HEK293 (cell line): ENCODE data around the gene TBX15.
A peak's percentile ranks its signal among the peaks of the same experiment; 100 is the strongest.

Experiments used
- CTCF ChIA-PET: fragments of 350-600 bp; formaldehyde crosslinking; extraction: SDS; loops from one replicate; lab custom pipeline; 2021; ENCODE audit warnings: antibody characterized with exemption; lab: Yijun Ruan, JAX
- POLR2A ChIA-PET: fragments of 300-600 bp; formaldehyde crosslinking; extraction: SDS; loops from one replicate; lab custom pipeline; 2020; ENCODE audit warnings: antibody characterized with exemption, inconsistent platforms; lab: Yijun Ruan, JAX
- H3K27ac ChIP-seq: fragments of 200-500 bp; sonication (Bioruptor generic); 2 replicates; pipeline ENCODE4 v1.5.1; 2014; ENCODE audit warnings: low read depth, low read length, control low read depth, inconsistent platforms; ENCODE audit errors: extremely low read depth
- H3K36me3 ChIP-seq, 2 experiments: fragments of 200-500 bp in 1 of 2; sonication (Bioruptor generic) in 1 of 2; 1 replicate in 1 of 2; 2 replicates in 1 of 2; pipeline ENCODE4 v1.5.1; 2014 to 2017; ENCODE audit warnings: inconsistent platforms in 2 of 2, low read length in 2 of 2; ENCODE audit not compliant: control insufficient read depth in 2 of 2, insufficient read depth in 1 of 2
- H3K4me1 ChIP-seq: fragments of 200-500 bp; sonication (Bioruptor generic); 2 replicates; pipeline ENCODE4 v1.5.1; 2014; ENCODE audit warnings: mild to moderate bottlenecking, low read length, inconsistent platforms; ENCODE audit not compliant: control insufficient read depth, insufficient read depth
- H3K4me3 ChIP-seq: 2 replicates; pipeline ENCODE4 v1.5.1; 2011; ENCODE audit warnings: low read depth, mild to moderate bottlenecking, control low read depth, low read length, moderate library complexity
- H3K9me3 ChIP-seq: fragments of 200-500 bp; sonication (Bioruptor generic); 2 replicates; pipeline ENCODE4 v1.5.1; 2014; ENCODE audit warnings: low read depth, low read length, inconsistent platforms; ENCODE audit not compliant: control insufficient read depth, insufficient read depth
- PATZ1 ChIP-seq: fragments of 450-650 bp; formaldehyde crosslinking; IDR thresholded peaks from 2 replicates; pipeline ENCODE4 v1.5.1; 2016; ENCODE audit warnings: missing biosample characterization, missing genetic modification characterization
- PRDM10 ChIP-seq: fragments of 450-650 bp; formaldehyde crosslinking; IDR thresholded peaks from 2 replicates; pipeline ENCODE4 v1.5.1; 2016; ENCODE audit warnings: missing biosample characterization, missing genetic modification characterization
- SCRT1 ChIP-seq: fragments of 450-650 bp; formaldehyde crosslinking; IDR thresholded peaks from 2 replicates; pipeline ENCODE4 v1.5.1; 2016; ENCODE audit warnings: missing biosample characterization, missing genetic modification characterization, borderline replicate concordance
- ZNF10 ChIP-seq: fragments of 450-650 bp; formaldehyde crosslinking; IDR thresholded peaks from 2 replicates; pipeline ENCODE4 v1.5.1; 2017; ENCODE audit warnings: missing biosample characterization, missing genetic modification characterization
- ZNF280D ChIP-seq: fragments of 450-650 bp; formaldehyde crosslinking; IDR thresholded peaks from 2 replicates; pipeline ENCODE4 v1.5.1; 2016; ENCODE audit warnings: missing biosample characterization, missing genetic modification characterization
- ZNF366 ChIP-seq: fragments of 450-650 bp; formaldehyde crosslinking; conservative IDR thresholded peaks from 2 replicates; pipeline ENCODE4 v1.5.1; 2016; ENCODE audit warnings: missing biosample characterization, missing genetic modification characterization
- ZNF394 ChIP-seq: fragments of 450-650 bp; formaldehyde crosslinking; IDR thresholded peaks from 2 replicates; pipeline ENCODE4 v1.5.1; 2016; ENCODE audit warnings: missing biosample characterization, missing genetic modification characterization, mild to moderate bottlenecking, moderate library complexity, borderline replicate concordance
- ZNF433 ChIP-seq: fragments of 450-650 bp; formaldehyde crosslinking; IDR thresholded peaks from 2 replicates; pipeline ENCODE4 v1.5.1; 2016; ENCODE audit warnings: missing biosample characterization, missing genetic modification characterization, low read depth
- ZNF629 ChIP-seq: fragments of 450-650 bp; formaldehyde crosslinking; IDR thresholded peaks from 2 replicates; pipeline ENCODE4 v1.5.1; 2017; ENCODE audit warnings: missing biosample characterization, missing genetic modification characterization
- ZNF704 ChIP-seq: fragments of 450-650 bp; formaldehyde crosslinking; IDR thresholded peaks from 2 replicates; pipeline ENCODE4 v1.5.1; 2016; ENCODE audit warnings: missing biosample characterization, missing genetic modification characterization
- ZSCAN5A ChIP-seq: fragments of 450-650 bp; formaldehyde crosslinking; IDR thresholded peaks from 2 replicates; pipeline ENCODE4 v1.5.1; 2016; ENCODE audit warnings: missing biosample characterization, missing genetic modification characterization

The TBX15 gene

GRCh38 chr1:119010201-119010600 is 22.1 kb upstream of the TBX15 start:
- H3K4me1 ChIP-seq: no peaks in the 10 kb centered on the region
- ChIA-PET POLR2A (no interaction called here), CTCF (no interaction called here)
- H3K27ac ChIP-seq: no peak overlapping the region
- H3K4me3 ChIP-seq: no peak overlapping the region
- 0 out of 2 replicates have a peak, but pooled peaks have one; percentile 16 for TF ChIP-seq ZNF366 (tag by site-specific recombination)
- TF ChIP-seq ZNF629 (tag by site-specific recombination): 0 out of 2 replicates have a peak, but pooled peaks have one; percentile 21
- TF ChIP-seq ZNF394 (tag by site-specific recombination): no peak
- TF ChIP-seq SCRT1 (tag by site-specific recombination): no peak
- no peaks in the 10 kb centered on the region for H3K9me3 ChIP-seq
- H3K36me3 ChIP-seq: no peaks in the 10 kb centered on the region

GRCh38 chr1:119009312-119009655 is 21.1 kb upstream of the TBX15 start:
- Histone ChIP-seq H3K27ac (no peak overlapping the region), H3K36me3 (no peaks in the 10 kb centered on the region), H3K4me1 (no peaks in the 10 kb centered on the region), H3K4me3 (no peak overlapping the region), H3K9me3 (no peaks in the 10 kb centered on the region)
- TF ChIP-seq ZSCAN5A (tag by site-specific recombination): no peak
- TF ChIP-seq ZNF280D (tag by site-specific recombination): no peak
- TF ChIP-seq PRDM10 (tag by site-specific recombination): peak; percentile 40; the same call in 1 of the 2 replicates
- no peak for TF ChIP-seq PATZ1 (tag by site-specific recombination)
- TF ChIP-seq ZNF10: no peak
- no peak for TF ChIP-seq ZNF704
- TF ChIP-seq ZNF433 (tag by site-specific recombination): no peak
- POLR2A ChIA-PET: interaction anchor here (0.6 kb wide), 1 partner anchor 12 kb away, joined by 3 read pairs; no protein-coding TSS in a partner anchor
- CTCF ChIA-PET: interaction anchor here (0.6 to 1.9 kb wide), 13 partner anchors 37 to 1057 kb away, joined by 3 to 8 read pairs (median 3); no protein-coding TSS in a partner anchor
